Vagina (tissue), 2 donors: ENCODE measurements around the gene ARHGAP23. TPM values are rescaled to one million over a fixed set of nuclear protein-coding genes. Genes with fewer than 3 reads are reported as not detected.

ENCODE experiments used
- DNase-seq, 2 donors: peaks; one replicate each; pipeline ENCODE4 v3.0.0-alpha.2; 2017; ENCODE audit errors: extremely low spot score in 2 of 2
- H3K27ac ChIP-seq: fragments of 200-600 bp; sonication (generic); one replicate; pipeline ENCODE4 v1.5.1; 2019
- H3K27me3 ChIP-seq: fragments of 200-600 bp; sonication (generic); one replicate; pipeline ENCODE4 v1.5.1; 2019
- H3K36me3 ChIP-seq, 2 donors: fragments of 200-600 bp; sonication (generic); one replicate each; pipeline ENCODE4 v1.5.1; 2017 to 2019
- H3K4me1 ChIP-seq: fragments of 200-600 bp; sonication (generic); one replicate; pipeline ENCODE4 v1.5.1; 2019
- H3K4me3 ChIP-seq, 2 donors: fragments of 200-600 bp; sonication (generic); 1 replicate in 1 of 2; 2 replicates in 1 of 2; pipeline ENCODE4 v1.5.1; 2016 to 2019
- H3K9me3 ChIP-seq: fragments of 200-600 bp; sonication (generic); one replicate; pipeline ENCODE4 v1.5.1; 2019
- POLR2A ChIP-seq, 2 donors: fragments of 450-650 bp; IDR thresholded peaks; one replicate each; pipeline ENCODE4 v1.6.1; 2017; ENCODE audit warnings: antibody characterized with exemption in 2 of 2, mild to moderate bottlenecking in 2 of 2, moderate library complexity in 2 of 2
- POLR2AphosphoS5 ChIP-seq, 2 donors: sonication (generic); formaldehyde crosslinking; IDR thresholded peaks; one replicate each; pipeline ENCODE4 v1.9.0; 2017; ENCODE audit warnings: antibody characterized with exemption in 2 of 2, mild to moderate bottlenecking in 2 of 2, low read depth in 1 of 2; ENCODE audit not compliant: insufficient read depth in 1 of 2
- intact Hi-C: fragments of 100-400 bp; cut with DNase I; formaldehyde crosslinking; loops from one replicate; pipeline ENCODE4 v1.15.1; 2023
- total RNA-seq: library from RNA; depleted of rRNA; stranded (reverse); fragments of >200 nt; gene quantifications from one replicate; pipeline ENCODE4 v1.2.3, GENCODE V29; 2016
- TF ChIP-seq, protein P1 (sequence below), 3 experiments: fragments of 450-650 bp in 2 of 3; fragments of 200-600 bp in 1 of 3; sonication (generic) in 1 of 3; IDR thresholded peaks; one replicate each; pipeline ENCODE4 v1.5.1; 2017 to 2019; ENCODE audit warnings: antibody characterized with exemption in 3 of 3, mild to moderate bottlenecking in 2 of 3, moderate library complexity in 2 of 3

ARHGAP23 gene
- total RNA-seq, 1 donor from 2014 or later = 70.2 TPM

- intact Hi-C loops = no loop called here
- TF ChIP-seq, protein P1, sequence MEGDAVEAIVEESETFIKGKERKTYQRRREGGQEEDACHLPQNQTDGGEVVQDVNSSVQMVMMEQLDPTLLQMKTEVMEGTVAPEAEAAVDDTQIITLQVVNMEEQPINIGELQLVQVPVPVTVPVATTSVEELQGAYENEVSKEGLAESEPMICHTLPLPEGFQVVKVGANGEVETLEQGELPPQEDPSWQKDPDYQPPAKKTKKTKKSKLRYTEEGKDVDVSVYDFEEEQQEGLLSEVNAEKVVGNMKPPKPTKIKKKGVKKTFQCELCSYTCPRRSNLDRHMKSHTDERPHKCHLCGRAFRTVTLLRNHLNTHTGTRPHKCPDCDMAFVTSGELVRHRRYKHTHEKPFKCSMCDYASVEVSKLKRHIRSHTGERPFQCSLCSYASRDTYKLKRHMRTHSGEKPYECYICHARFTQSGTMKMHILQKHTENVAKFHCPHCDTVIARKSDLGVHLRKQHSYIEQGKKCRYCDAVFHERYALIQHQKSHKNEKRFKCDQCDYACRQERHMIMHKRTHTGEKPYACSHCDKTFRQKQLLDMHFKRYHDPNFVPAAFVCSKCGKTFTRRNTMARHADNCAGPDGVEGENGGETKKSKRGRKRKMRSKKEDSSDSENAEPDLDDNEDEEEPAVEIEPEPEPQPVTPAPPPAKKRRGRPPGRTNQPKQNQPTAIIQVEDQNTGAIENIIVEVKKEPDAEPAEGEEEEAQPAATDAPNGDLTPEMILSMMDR (IDR thresholded peaks at IDR 0.05) = no peak
- TF ChIP-seq POLR2A (IDR thresholded peaks at IDR 0.05) (no peak), POLR2AphosphoS5 (IDR thresholded peaks at IDR 0.05; ENCODE audit: insufficient read depth in 1 of 2, low read depth in 1 of 2) (no peak)
- Histone ChIP-seq H3K27me3 (no peaks in the 10 kb centered on the region), H3K27ac (no peak overlapping the region), H3K4me3 (no peak overlapping the region), H3K9me3 (no peaks in the 10 kb centered on the region), H3K4me1 (peaks cover 38% of the 10 kb centered on the region), H3K36me3 (no peaks in the 10 kb centered on the region)
- no peak for DNase-seq
Measured at GRCh38 chr17:38439436-38439835, 11.2 kb downstream of the ARHGAP23 start.

DNA sequence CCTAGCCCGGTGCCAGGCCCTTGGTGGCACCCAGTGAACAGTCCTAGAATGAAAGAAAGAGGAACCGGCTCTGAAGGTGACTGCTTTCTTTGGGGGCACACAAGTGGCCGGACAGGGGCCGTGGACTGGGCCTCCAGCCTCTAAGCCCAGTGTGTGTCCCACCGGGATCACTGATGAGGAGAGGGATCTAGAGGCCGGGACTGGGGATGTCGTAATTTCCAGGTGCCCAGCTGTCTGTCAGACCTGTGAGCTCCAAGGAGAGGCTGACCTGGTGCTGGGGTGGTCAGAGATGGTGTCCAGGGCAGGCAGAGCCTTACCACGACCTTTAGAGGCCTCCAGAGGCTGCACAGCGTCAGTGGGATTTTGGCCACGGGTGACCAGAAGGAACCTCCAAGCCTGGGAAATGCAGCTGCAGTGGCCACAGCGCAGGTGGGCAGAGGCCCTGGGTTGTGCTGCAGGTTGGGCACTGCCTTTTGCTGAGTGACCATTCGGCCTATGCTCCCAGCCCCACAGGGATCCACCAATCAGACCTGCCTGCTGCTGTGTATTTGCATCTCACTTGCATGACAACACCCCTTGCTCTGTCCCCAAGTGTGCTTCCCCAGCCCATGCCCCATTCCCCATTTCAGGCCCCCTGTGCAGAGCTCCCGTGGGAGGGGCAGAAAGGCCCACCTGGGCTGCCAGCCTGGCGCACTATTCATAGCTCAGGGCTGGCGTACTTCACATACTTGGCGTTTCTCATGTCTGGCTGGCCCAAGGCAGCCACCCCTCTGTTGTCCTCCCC is 12.5 kb downstream of the ARHGAP23 start:
- intact Hi-C loops = loop anchor here (5.0 kb wide), 1 partner anchor 36 kb away; no protein-coding TSS in a partner anchor
- TF ChIP-seq POLR2AphosphoS5 (IDR thresholded peaks at IDR 0.05; ENCODE audit: insufficient read depth in 1 of 2, low read depth in 1 of 2) (no peak), POLR2A (IDR thresholded peaks at IDR 0.05) (no peak)
- TF ChIP-seq, protein P1 (IDR thresholded peaks at IDR 0.05) = no peak
- DNase-seq = no peak
- H3K36me3 ChIP-seq = no peaks in the 10 kb centered on the region
- no peaks in the 10 kb centered on the region for H3K27me3 ChIP-seq
- H3K27ac ChIP-seq = no peak overlapping the region
- no peaks in the 10 kb centered on the region for H3K9me3 ChIP-seq
- peaks cover 38% of the 10 kb centered on the region for H3K4me1 ChIP-seq
- no peak overlapping the region for H3K4me3 ChIP-seq

DNA sequence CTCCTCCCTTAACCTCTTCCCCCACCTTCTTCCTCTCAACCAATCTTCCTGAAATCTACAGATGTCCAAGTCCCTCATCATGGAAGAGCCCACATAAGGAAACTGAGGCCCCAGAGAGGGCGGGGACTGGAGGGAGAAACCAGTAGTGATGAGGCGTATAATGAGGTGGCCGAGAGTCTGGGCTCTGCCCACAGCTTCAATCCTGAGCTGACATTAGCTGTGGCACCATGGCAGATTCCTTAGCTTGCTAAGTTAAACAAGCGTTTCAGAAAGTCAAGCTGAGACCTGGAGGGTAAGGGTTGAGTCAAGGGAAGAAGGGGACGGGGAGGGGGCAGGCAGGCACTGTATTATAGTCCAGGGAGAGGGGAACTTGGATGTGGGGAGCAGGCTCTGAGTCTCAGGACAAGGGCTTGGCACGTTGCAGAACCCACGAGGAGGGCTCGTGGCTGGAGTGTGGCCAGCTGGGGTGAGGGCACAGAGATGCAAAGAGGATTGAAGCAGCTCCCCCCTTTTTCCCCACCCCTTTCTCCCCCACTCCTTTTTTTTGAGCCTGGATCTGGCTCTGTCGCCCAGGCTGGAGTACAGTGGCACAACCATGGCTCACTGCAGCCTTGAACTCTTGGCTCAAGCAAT is 13.3 kb downstream of the ARHGAP23 start:
- no peaks in the 10 kb centered on the region for H3K9me3 ChIP-seq
- H3K4me1 ChIP-seq = peaks cover 38% of the 10 kb centered on the region
- no peaks in the 10 kb centered on the region for H3K27me3 ChIP-seq
- H3K4me3 ChIP-seq = no peak overlapping the region
- DNase-seq = no peak
- intact Hi-C loops = loop anchor here (5.0 kb wide), 1 partner anchor 36 kb away; no protein-coding TSS in a partner anchor
- TF ChIP-seq, protein P1 (IDR thresholded peaks at IDR 0.05) = no peak
- no peak for TF ChIP-seq POLR2AphosphoS5 (IDR thresholded peaks at IDR 0.05; ENCODE audit: insufficient read depth in 1 of 2, low read depth in 1 of 2)
- no peak for TF ChIP-seq POLR2A (IDR thresholded peaks at IDR 0.05)
- no peaks in the 10 kb centered on the region for H3K36me3 ChIP-seq
- no peak overlapping the region for H3K27ac ChIP-seq

GRCh38 chr17:38442548-38442947 is 14.3 kb downstream of the ARHGAP23 start:
- H3K4me3 ChIP-seq = no peak overlapping the region
- no peak overlapping the region for H3K27ac ChIP-seq
- no peaks in the 10 kb centered on the region for H3K9me3 ChIP-seq
- TF ChIP-seq, protein P1 (IDR thresholded peaks at IDR 0.05) = no peak
- TF ChIP-seq POLR2AphosphoS5 (IDR thresholded peaks at IDR 0.05; ENCODE audit: insufficient read depth in 1 of 2, low read depth in 1 of 2) = no peak
- intact Hi-C loops = loop anchor here (5.0 kb wide), 1 partner anchor 35 kb away; no protein-coding TSS in a partner anchor
- H3K4me1 ChIP-seq = peaks cover 40% of the 10 kb centered on the region
- DNase-seq = no peak
- H3K27me3 ChIP-seq = no peaks in the 10 kb centered on the region
- no peaks in the 10 kb centered on the region for H3K36me3 ChIP-seq
